Measurements from ENCODE around the gene IGLL1. TPM values are rescaled to one million over a fixed set of nuclear protein-coding genes. Genes with fewer than 3 reads are reported as not detected.
"Not testable (repeated sequence)": the region's sequence is repeated elsewhere in the genome, so short reads cannot be mapped to it uniquely, and the experiment has no call there.

IGLL1 gene
- total RNA-seq, 1 donor, result not detected

DNA sequence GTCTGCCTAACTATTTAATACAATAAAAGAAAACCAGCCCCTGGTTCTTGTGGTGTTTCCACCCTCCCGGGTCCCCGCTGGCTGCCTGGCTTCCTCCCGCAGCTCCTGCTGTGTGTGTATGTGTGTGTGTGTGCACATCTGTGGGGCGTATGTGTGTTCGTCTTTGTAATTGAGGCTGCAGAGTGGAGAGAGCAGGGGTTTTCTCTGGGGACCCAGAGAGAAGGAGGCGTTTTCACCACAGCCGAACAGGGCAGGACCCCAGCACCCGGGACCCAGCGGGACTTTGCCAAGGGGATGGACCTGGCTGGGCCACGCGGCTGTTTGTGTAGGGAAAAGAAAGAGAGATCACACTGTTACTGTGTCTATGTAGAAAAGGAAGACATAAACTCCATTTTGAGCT, 42.7 kb downstream of the IGLL1 start:
- no peak for TF ChIP-seq CTCF (IDR thresholded peaks at IDR 0.05; ENCODE audit: insufficient read depth, low read length)
- H3K4me3 ChIP-seq (ENCODE audit: low read depth, low read length), result no peak overlapping the region
- no peak for DNase-seq (ENCODE audit: low read depth)

GRCh38 chr22:23536821-23537345, 43.2 kb downstream of the IGLL1 start:
- no peak for DNase-seq (ENCODE audit: low read depth)
- TF ChIP-seq CTCF (IDR thresholded peaks at IDR 0.05; ENCODE audit: insufficient read depth, low read length), result no peak
- no peak overlapping the region for H3K4me3 ChIP-seq (ENCODE audit: low read depth, low read length)

- not testable (repeated sequence) for H3K4me3 ChIP-seq (ENCODE audit: low read depth, low read length); DNase-seq (ENCODE audit: low read depth)
Measured at GRCh38 chr22:23535790-23536661, 44.1 kb downstream of the IGLL1 start.

- DNase-seq (ENCODE audit: low read depth), result no peak
- TF ChIP-seq CTCF (IDR thresholded peaks at IDR 0.05; ENCODE audit: insufficient read depth, low read length), result no peak
- H3K4me3 ChIP-seq (ENCODE audit: low read depth, low read length), result no peak overlapping the region
Measured at GRCh38 chr22:23534851-23535717, 45.0 kb downstream of the IGLL1 start.

DNA sequence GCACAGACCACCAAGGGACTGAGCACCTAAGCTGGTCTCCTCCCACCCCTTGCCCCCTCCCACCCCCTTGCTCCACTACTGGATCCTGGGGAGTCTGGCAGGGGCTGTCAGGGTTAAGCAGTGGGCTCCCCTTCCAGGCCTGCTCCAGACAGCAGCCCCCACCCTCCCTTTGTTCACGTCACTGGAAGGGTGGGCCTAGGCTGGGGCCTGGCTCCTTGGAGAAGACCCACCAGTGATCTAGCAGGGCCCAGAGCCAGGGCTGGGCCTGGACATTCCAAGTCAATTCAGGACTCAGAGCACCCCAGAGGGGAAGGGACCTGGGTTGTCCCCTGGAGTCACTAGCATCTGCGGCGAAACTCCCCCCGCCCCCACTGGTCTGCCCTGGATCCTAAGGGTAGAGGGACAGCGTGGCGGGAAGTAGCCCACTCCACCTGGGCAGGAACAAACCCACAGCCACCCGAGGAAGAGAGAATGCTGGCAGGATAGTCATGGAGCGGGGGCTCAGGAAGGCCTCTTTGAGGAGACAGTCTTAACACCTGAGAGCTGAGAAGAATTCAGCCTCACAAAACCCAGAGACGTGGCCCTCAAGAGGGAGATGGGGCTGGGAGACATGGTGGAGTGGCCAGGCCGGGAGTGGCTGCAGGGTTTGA, 45.8 kb downstream of the IGLL1 start:
- DNase-seq (ENCODE audit: low read depth), result no peak
- TF ChIP-seq CTCF (IDR thresholded peaks at IDR 0.05; ENCODE audit: insufficient read depth, low read length), result no peak
- no peak overlapping the region for H3K4me3 ChIP-seq (ENCODE audit: low read depth, low read length)

- DNase-seq (ENCODE audit: low read depth), result no peak
- TF ChIP-seq CTCF (IDR thresholded peaks at IDR 0.05; ENCODE audit: insufficient read depth, low read length), result no peak
- no peak overlapping the region for H3K4me3 ChIP-seq (ENCODE audit: low read depth, low read length)
Measured at GRCh38 chr22:23533771-23534191, 46.3 kb downstream of the IGLL1 start.

All from fibroblast of the aortic adventitia (primary cell).